ENCODE data around the gene MACROD2.

MACROD2 gene

GRCh38 chr20:14418376-14418775 lies 423.1 kb downstream of the MACROD2 start:
- no peaks in the 10 kb centered on the region for H3K4me1 ChIP-seq
- no peaks in the 10 kb centered on the region for H3K79me2 ChIP-seq
- no peaks in the 10 kb centered on the region for H3K27me3 ChIP-seq (ENCODE audit: control insufficient read depth, insufficient read depth, low read length)
- no peak overlapping the region for H2AFZ ChIP-seq
- TF ChIP-seq, protein P1, sequence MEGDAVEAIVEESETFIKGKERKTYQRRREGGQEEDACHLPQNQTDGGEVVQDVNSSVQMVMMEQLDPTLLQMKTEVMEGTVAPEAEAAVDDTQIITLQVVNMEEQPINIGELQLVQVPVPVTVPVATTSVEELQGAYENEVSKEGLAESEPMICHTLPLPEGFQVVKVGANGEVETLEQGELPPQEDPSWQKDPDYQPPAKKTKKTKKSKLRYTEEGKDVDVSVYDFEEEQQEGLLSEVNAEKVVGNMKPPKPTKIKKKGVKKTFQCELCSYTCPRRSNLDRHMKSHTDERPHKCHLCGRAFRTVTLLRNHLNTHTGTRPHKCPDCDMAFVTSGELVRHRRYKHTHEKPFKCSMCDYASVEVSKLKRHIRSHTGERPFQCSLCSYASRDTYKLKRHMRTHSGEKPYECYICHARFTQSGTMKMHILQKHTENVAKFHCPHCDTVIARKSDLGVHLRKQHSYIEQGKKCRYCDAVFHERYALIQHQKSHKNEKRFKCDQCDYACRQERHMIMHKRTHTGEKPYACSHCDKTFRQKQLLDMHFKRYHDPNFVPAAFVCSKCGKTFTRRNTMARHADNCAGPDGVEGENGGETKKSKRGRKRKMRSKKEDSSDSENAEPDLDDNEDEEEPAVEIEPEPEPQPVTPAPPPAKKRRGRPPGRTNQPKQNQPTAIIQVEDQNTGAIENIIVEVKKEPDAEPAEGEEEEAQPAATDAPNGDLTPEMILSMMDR (IDR thresholded peaks at IDR 0.05), result no peak
- no peaks in the 10 kb centered on the region for H3K9me3 ChIP-seq (ENCODE audit: control insufficient read depth, low read length)
- no peak overlapping the region for H3K4me3 ChIP-seq (ENCODE audit: low read depth, low read length)
- no peak overlapping the region for H3K9ac ChIP-seq
- H3K27ac ChIP-seq, result no peak overlapping the region
- no peaks in the 10 kb centered on the region for H3K36me3 ChIP-seq (ENCODE audit: control insufficient read depth, insufficient read depth, low read length)
- no peak overlapping the region for H3K4me2 ChIP-seq (ENCODE audit: low read length)

- H3K27ac ChIP-seq, result no peak overlapping the region
- no peak overlapping the region for H2AFZ ChIP-seq
- H3K27me3 ChIP-seq (ENCODE audit: control insufficient read depth, insufficient read depth, low read length), result no peaks in the 10 kb centered on the region
- TF ChIP-seq, protein P1 (IDR thresholded peaks at IDR 0.05), result no peak
- H3K4me2 ChIP-seq (ENCODE audit: low read length), result no peak overlapping the region
- H3K36me3 ChIP-seq (ENCODE audit: control insufficient read depth, insufficient read depth, low read length), result no peaks in the 10 kb centered on the region
- no peaks in the 10 kb centered on the region for H3K9me3 ChIP-seq (ENCODE audit: control insufficient read depth, low read length)
- no peak overlapping the region for H3K4me3 ChIP-seq (ENCODE audit: low read depth, low read length)
- H3K9ac ChIP-seq, result no peak overlapping the region
- no peaks in the 10 kb centered on the region for H3K4me1 ChIP-seq
- no peaks in the 10 kb centered on the region for H3K79me2 ChIP-seq
Measured at GRCh38 chr20:14422892-14423291, 427.6 kb downstream of the MACROD2 start.

DNA sequence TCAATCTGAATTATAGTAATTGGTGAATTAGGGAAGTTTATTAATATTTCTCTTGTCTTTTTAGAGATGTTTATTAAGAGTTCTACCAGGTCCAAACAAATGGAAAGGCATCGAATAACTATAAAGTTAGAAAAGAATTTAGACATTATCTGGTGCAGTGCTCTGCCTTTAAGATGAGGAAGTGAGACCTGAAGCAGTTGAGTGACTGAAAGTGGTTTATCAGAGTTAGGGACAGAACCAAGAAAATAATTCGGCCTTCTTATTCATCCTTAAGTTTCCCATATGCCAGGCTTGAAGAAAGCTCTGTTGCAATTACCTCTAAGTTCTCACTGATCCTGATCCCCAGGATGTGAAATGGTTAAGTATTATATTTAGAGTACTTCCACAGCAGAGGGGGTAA lies 436.3 kb downstream of the MACROD2 start:
- no peak overlapping the region for H3K27ac ChIP-seq
- H3K4me1 ChIP-seq, result no peaks in the 10 kb centered on the region
- no peaks in the 10 kb centered on the region for H3K9me3 ChIP-seq (ENCODE audit: control insufficient read depth, low read length)
- TF ChIP-seq, protein P1 (IDR thresholded peaks at IDR 0.05), result no peak
- H3K36me3 ChIP-seq (ENCODE audit: control insufficient read depth, insufficient read depth, low read length), result no peaks in the 10 kb centered on the region
- no peak overlapping the region for H3K4me2 ChIP-seq (ENCODE audit: low read length)
- H3K4me3 ChIP-seq (ENCODE audit: low read depth, low read length), result no peak overlapping the region
- H3K79me2 ChIP-seq, result no peaks in the 10 kb centered on the region
- no peak overlapping the region for H3K9ac ChIP-seq
- no peak overlapping the region for H2AFZ ChIP-seq
- no peaks in the 10 kb centered on the region for H3K27me3 ChIP-seq (ENCODE audit: control insufficient read depth, insufficient read depth, low read length)

GRCh38 chr20:14432085-14432484 lies 436.8 kb downstream of the MACROD2 start:
- TF ChIP-seq, protein P1 (IDR thresholded peaks at IDR 0.05), result no peak
- no peak overlapping the region for H3K27ac ChIP-seq
- H3K27me3 ChIP-seq (ENCODE audit: control insufficient read depth, insufficient read depth, low read length), result no peaks in the 10 kb centered on the region
- no peaks in the 10 kb centered on the region for H3K36me3 ChIP-seq (ENCODE audit: control insufficient read depth, insufficient read depth, low read length)
- no peak overlapping the region for H2AFZ ChIP-seq
- H3K4me1 ChIP-seq, result no peaks in the 10 kb centered on the region
- H3K4me3 ChIP-seq (ENCODE audit: low read depth, low read length), result no peak overlapping the region
- no peaks in the 10 kb centered on the region for H3K9me3 ChIP-seq (ENCODE audit: control insufficient read depth, low read length)
- no peaks in the 10 kb centered on the region for H3K79me2 ChIP-seq
- no peak overlapping the region for H3K9ac ChIP-seq
- no peak overlapping the region for H3K4me2 ChIP-seq (ENCODE audit: low read length)

DNA sequence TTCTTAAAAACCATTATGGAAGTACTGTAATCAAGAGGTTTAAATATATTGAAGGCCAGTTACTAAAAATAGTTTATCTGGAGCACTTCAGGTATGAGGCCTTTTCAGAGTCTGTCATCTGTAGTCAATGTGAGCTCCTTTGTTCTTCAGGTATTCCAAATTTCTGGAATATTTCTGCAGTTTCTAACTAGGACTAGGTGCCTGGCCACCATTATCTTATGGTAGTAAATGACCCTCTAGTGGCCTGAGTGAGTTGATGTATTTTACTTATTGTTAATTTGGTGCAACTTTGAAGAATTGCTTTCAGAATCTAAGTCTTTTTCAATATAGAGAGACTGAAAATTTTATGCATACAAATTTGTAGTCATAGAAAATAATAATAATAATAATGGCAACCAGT lies 437.3 kb downstream of the MACROD2 start:
- no peaks in the 10 kb centered on the region for H3K36me3 ChIP-seq (ENCODE audit: control insufficient read depth, insufficient read depth, low read length)
- TF ChIP-seq, protein P1 (IDR thresholded peaks at IDR 0.05), result no peak
- H2AFZ ChIP-seq, result no peak overlapping the region
- H3K4me1 ChIP-seq, result no peaks in the 10 kb centered on the region
- H3K27ac ChIP-seq, result no peak overlapping the region
- H3K4me2 ChIP-seq (ENCODE audit: low read length), result no peak overlapping the region
- no peaks in the 10 kb centered on the region for H3K79me2 ChIP-seq
- no peaks in the 10 kb centered on the region for H3K27me3 ChIP-seq (ENCODE audit: control insufficient read depth, insufficient read depth, low read length)
- no peak overlapping the region for H3K9ac ChIP-seq
- H3K9me3 ChIP-seq (ENCODE audit: control insufficient read depth, low read length), result no peaks in the 10 kb centered on the region
- H3K4me3 ChIP-seq (ENCODE audit: low read depth, low read length), result no peak overlapping the region

Measured in parathyroid adenoma (tissue), 2 donors.